Measurements from ENCODE around the gene AQP5.

- TF ChIP-seq CTCF (IDR thresholded peaks at IDR 0.05; ENCODE audit: insufficient read depth, low read length) (no peak), POLR2AphosphoS5 (IDR thresholded peaks at IDR 0.05; ENCODE audit: low read depth) (no peak)
Observed at GRCh38 chr12:49967777-49968250, 6.1 kb downstream of the AQP5 start.

Measured in HL-60 (cell line).